ENCODE data around the gene TFAP2B. TPM values are rescaled to one million over a fixed set of nuclear protein-coding genes. Genes with fewer than 3 reads are reported as not detected.

Gene TFAP2B
- not detected in 2 replicates for total RNA-seq (2014; rRNA removed; shearing (Covaris generic))

GRCh38 chr6:50818673-50819072, at the start of gene TFAP2B:
TSS of gene TFAP2B (plus strand) at chr6:50818871. CDS start at chr6:50818892, 21 bp downstream.
- DNase-seq (ENCODE audit: low spot score): no peak

GRCh38 chr6:50778696-50779095, 40.0 kb upstream of the TFAP2B start:
- no peak for DNase-seq (ENCODE audit: low spot score)

DNA sequence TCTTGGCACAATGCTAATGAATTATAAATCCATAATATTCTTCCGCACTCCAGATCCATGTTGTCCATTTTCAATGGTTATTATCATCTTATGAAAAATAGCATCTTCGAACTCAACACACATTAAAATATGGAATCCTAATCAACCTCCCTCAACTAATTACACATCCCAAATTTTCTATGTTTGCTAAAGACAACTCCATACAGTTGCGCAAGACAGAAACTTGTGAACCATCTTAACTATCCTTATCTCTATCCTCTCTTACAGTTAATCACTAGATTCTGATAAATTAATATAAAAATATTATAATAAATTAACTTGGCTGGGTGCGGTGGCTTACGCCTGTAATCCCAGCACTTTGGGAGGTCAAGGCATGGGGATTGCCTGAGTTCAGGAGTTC, 38.3 kb upstream of the TFAP2B start:
- DNase-seq (ENCODE audit: low spot score): no peak

DNA sequence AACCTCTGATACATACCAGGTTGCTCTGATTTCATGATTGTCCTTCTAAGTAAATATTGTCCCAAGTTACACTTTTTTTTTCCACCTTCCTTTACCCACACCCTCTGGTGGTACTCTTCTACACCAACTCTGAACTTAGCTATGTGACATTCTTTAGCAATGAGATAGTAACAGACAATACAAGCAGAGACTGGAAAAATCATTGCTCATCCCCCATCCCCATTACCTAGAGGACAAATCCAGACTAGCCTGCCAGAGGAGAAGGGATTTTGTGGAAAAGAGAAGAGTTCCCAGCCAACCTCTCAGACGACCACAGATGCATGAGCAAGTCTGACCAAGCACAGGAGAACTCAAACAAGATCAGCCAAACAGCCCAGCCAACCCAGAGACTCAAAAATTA, 32.8 kb upstream of the TFAP2B start:
- no peak for DNase-seq (ENCODE audit: low spot score)

DNA sequence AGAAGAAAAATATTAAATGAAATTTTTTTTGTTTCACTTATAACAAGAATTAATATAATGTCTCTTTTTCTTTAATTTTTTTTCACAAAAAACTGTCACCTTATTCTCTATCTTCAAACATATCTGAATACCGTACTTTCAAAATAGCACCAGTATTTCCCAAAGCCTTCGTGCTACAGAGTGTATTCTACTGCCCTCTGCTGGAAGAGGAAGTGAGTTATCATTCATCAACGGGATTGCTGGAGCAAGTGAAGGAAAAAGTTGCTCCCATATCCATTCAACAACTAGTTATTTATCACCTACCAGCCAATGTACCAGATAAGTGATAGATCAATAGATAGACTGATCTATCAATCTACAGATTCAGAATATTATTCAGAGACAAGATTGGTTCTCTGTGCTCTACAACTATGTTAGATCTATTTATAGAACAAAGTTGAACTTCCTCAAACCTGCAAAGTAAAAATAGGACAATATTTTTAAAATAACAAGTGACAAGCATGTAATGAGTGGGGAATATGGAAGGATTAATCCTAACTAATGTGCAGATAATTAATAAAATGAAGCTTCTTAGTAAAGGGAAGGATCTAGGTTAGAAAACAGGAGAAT, 26.7 kb upstream of the TFAP2B start:
- peak; percentile 56 for DNase-seq (ENCODE audit: low spot score)

- no peak for DNase-seq (ENCODE audit: low spot score)
Observed at GRCh38 chr6:50792771-50793170, 25.9 kb upstream of the TFAP2B start.

DNA sequence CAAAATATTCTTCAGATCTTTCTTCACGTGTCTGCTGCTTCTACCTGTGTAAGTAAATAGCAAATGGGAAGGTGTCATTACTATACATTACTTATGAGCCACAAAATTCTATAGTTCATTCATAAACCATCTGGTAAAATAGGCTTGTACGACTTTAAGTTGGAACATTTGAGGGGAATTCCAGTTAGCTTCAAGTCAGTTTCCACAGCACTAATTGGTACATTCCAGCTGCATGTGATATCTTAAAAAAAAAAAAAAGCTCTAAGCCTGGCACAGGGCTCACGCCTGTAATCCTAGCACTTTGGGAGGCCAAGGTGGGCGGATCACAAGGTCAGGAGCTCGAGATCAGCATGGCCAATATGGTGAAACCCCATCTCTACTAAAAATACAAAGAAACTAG, 23.1 kb upstream of the TFAP2B start:
- DNase-seq (ENCODE audit: low spot score): no peak

DNA sequence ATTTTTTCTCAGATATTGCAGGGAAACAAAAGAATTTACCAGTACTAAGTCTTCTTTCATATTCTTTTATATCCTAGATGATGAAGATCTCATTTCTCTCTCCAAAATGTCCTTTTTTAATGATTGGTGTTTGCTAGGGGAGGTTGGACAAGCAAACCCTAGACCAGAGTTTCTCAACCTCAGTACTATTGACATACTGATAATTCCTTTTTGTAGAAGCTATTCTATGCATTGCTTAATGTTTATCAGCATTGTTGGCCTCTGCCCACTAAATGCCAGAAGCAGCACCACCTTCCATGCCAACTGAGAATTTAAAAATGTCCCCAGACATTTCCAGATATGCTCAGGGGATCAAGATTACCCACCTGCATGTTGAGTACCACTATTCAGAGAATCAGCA, 14.4 kb upstream of the TFAP2B start:
- no peak for DNase-seq (ENCODE audit: low spot score)

DNA sequence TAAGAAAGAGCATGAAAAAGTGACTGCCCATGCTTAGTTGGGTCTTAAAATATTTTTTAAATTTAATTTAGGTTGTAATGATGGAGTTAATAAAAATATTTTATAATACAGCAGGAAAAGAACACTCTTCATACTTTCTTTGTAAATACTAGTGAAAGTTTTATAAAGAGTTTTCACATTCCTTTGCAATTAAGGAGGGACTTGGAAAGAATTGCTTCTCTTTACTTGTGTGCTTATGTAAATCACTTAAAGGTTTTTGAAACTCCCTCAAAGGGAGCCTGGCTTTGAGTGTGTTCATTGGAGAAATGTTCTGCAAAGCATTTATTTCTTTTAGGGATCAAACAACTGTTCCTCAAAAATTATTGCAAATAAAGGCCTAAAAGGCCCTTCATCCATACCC, 11.6 kb upstream of the TFAP2B start:
- no peak for DNase-seq (ENCODE audit: low spot score)

- DNase-seq (ENCODE audit: low spot score): peak; percentile 26
Observed at GRCh38 chr6:50815436-50816114, 3.1 kb upstream of the TFAP2B start.

DNA sequence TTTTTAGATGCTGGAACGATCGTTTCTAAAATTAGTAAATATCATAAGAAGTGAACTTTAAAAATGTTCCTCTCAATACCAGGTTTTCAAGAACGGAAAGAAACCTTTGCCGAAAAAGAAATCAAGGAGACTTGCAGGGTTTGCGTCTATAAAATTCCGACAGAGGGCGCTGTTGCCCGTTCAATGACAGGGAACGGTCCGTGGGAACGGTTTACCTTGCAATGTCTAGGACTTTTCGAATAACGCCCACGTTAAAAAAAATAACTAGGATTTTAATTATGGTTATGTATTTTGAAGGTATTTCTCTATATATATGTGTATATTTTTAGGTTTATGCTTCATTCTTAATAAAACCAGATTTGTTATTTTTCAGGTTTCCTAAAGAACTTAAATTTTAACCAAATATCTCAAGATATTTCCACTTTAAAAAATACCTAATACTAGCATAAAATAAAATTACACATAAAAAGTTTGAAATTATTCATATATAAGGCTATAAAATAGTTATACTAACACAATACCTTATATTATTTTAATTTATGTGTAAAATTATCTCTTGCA, 2.5 kb upstream of the TFAP2B start:
- peak; percentile 85 for DNase-seq (ENCODE audit: low spot score)

DNA sequence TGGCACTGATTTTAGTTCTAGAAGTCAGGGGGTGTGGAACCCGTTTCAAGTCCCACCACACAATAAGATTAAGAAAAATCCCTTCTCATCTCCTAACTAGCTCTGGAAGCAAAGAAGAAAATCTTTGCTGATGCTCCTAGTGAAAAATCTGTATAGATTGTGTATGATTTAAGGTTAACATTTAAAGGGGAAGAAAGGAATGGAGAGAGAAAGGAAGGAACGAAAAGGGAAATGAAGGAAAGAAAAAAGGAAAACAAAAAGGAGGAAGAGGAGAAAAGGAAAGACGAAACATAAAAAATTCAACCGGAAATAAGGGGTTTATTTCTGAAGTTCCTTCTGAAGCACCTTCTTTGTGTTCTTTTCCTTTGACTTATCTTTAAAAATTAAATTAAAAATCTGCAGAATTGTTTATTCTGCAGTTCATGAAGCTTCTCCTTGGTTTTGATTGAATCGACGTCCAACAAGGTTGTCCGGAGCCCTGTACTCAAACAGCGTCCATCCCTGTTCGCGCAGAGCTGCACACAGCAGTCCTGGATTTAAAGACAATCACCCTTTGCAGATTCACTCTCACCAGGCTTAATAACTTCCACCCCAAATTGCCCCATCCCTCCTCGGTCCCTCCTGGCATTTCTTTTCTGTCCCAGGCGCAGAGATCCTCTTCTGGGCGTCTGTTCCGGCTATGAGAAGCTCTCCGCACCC, 1.6 kb upstream of the TFAP2B start:
- DNase-seq (ENCODE audit: low spot score): no peak

GRCh38 chr6:50817646-50817950, 1.1 kb upstream of the TFAP2B start:
- no peak for DNase-seq (ENCODE audit: low spot score)

DNA sequence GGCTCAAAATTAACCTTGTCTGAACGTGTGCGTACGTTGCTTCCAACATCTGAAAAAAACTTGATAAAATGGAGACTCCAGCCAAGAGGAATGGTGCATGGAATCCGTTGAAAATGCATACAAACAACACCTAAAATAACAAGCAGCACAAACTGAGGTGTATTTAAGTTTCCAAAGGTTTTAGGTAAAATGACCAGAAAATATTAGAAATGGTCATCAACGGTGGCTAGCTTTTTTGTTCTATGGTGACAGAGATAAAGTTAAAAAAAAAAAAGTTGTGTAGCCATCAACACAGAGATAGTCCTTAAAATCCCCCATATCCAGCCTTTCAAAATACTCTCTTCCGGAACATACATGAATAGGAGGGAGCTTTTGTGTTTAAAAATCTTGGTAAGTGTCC, 651 bp upstream of the TFAP2B start:
- no peak for DNase-seq (ENCODE audit: low spot score)

DNA sequence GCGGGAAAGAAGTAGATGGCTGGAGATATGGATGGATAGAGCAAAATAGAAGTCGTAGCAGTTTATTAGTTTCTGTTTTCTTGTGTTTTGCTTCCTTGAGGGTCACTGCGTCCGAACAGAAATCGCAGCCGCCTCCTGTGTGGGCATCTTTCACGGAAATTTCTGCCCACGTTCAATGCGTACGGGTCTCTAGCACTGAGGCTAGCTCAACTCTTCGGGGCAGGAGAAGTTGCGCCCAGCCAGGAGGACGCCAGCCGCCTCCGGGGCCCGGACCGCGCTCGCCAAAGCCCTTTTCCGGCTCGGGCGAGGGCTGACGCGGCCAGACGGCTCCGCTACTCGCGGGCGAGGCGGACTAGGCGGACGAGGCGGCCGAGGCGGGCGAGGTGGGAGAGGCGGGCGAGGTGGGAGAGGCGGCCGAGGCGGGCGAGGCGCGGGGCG, 814 bp downstream of the TFAP2B start:
- no peak for DNase-seq (ENCODE audit: low spot score)

DNA sequence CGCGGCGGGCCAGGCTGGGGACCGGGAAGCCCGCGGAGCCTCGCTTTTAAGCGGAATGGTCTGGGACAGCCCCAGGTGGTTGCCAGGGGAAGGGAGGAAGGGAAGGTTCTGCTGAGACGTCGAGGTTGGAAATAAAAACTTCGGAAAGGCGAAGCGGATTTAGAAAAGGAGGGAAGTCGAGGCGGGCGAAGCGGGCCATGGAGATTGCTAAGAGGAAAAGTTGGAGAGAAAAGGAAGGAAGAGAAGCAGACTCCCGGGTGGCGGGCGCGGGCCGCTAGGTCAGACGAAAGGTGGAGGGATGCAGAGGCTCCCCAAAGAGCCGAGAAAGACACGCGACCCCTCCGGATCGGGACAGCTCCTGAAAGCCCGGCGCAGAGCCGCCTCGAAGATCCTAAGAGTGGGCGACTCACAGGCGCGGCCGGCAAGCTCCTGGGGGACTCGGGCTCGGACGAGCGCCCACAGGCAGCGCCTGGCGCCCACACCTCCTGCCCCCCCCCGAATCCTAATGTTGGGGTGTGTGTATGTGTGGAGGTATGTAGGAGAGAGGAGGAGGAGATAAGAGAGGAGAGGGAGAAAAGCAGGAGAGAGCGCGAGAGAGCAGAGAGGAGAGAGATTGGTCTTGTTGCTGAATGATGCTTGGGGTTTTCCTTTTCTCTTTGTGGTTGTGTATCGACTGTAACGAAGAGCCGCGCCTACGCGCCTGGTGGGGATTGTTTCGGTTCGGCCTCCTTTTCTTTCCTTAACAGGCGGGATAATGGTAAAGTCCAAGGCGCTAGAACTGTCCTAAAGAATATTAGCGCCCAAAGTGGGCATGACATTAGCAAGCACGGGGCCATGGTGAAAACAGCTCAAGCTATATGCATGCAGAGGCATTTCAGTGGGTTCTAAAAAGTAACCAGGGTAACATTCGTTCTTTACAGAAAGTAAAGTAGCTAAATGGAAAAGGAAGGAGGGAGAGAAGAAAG, 1.5 kb downstream of the TFAP2B start:
- no peak for DNase-seq (ENCODE audit: low spot score)

- no peak for DNase-seq (ENCODE audit: low spot score)
Observed at GRCh38 chr6:50820869-50821264, 2.2 kb downstream of the TFAP2B start.

DNA sequence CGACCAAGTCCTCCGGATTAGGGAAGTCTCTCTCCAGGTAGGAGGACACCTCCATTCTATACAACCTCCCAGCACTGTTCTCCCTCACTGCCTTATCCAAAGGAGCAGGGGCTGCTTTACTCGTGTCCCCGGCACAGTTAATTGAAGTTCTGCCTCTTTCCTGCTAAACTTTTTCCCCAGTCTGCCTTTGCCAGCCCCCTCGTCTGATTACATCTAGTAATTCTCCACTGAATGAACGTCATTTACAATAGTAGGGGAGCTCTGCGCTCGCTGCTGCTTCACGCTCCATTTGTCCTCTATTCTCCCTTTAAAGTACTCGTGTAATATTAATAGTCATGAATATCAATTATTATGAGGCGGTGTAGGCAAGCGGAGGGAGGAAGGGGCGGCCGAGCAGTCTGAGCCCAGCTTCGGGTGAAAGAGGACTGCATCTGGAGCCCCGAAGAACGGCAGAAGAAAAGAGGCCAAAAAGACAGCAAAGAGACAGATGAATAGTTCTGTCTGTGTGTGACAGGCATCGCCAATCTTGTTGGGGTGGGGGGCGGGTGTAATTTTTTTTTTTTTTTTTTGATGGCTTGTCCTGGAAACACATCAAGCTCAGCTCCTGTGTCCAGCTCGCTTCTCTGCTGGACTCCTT, 2.9 kb downstream of the TFAP2B start:
- DNase-seq (ENCODE audit: low spot score): no peak

- no peak for DNase-seq (ENCODE audit: low spot score)
Observed at GRCh38 chr6:50822078-50822476, 3.4 kb downstream of the TFAP2B start.

- no peak for DNase-seq (ENCODE audit: low spot score)
Observed at GRCh38 chr6:50823094-50823920, 4.6 kb downstream of the TFAP2B start.

Data from HT-29 (cell line).